ENCODE data around the gene STRIP2. TPM values are rescaled to one million over a fixed set of nuclear protein-coding genes. Genes with fewer than 3 reads are reported as not detected.

Gene STRIP2
- total and polyA plus RNA-seq, 9 of the 15 experiments (the other 6 are each of a cell fraction or from before 2014, with no cell fraction given) = 10.1 to 81.8 (median 42.3) TPM

DNA sequence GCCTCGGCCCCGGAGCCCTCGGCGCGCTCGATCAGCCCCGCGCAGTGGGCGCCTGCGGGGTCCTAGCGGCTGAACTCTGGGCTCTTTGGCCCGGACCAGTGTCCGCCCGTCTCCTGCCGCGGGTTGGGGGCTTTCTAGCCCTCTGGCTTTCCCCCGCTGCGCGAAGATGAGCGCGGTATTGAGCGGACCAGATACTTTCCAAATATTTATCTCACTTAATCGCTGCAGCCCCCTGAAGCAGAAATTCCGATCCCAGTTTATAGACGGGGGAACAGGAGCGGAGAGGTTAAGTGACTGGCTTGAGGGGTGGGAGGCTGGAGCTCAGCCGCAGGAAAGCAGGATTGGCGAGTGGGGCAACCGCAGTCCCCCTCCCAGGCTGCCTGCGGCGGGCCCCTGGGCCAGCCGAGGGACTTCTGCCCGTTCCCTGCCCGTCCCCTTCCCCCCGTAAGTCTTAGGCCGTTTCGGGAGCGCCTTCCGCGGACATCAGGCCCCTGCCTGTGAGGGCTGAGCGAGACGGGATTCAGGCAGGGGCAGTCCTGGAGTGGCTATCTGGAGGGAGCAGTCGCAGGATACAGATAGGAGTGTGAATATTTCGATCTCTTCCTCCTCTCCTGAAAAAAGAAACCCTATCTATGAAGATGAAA, 565 bp downstream of the STRIP2 start (continued):
- TF ChIP-seq ZBED1 (IDR thresholded peaks at IDR 0.05) (no peak), FOXM1 (IDR thresholded peaks at IDR 0.05; ENCODE audit: low read depth) (no peak), FOXM1 (CRISPR knock-in tag; IDR thresholded peaks at IDR 0.05; ENCODE audit: low read depth) (peak; percentile 65; the same call in 1 of the 2 replicates), CHD1 (IDR thresholded peaks at IDR 0.05; ENCODE audit: low read length) (peak; percentile 62), SMARCC2 (IDR thresholded peaks at IDR 0.05; ENCODE audit: low read depth) (peak; percentile 21; the same call in 1 of the 2 replicates), ZFX (CRISPR knock-in tag; IDR thresholded peaks at IDR 0.05) (peak; percentile 75), SIN3B (IDR thresholded peaks at IDR 0.05; ENCODE audit: low read depth) (0 out of 2 replicates have a peak, but pooled peaks have one; percentile 9), RBFOX2 (IDR thresholded peaks at IDR 0.05; ENCODE audit: low read depth, low read length) (peak; percentile 84), ZNF12 (CRISPR knock-in tag; IDR thresholded peaks at IDR 0.05) (peak; percentile 21; the same call in 1 of the 2 replicates), GABPB1 (CRISPR knock-in tag; IDR thresholded peaks at IDR 0.05) (peak; percentile 34), MCM5 (IDR thresholded peaks at IDR 0.05; ENCODE audit: low read depth) (no peak), DDX20 (tag; IDR thresholded peaks at IDR 0.05; ENCODE audit: low read depth) (no peak), ERF (CRISPR knock-in tag; IDR thresholded peaks at IDR 0.05) (no peak), RFX7 (CRISPR knock-in tag; IDR thresholded peaks at IDR 0.05) (0 out of 2 replicates have a peak, but pooled peaks have one; percentile 1), CBFA2T3 (IDR thresholded peaks at IDR 0.05) (peak; percentile 51), HIVEP1 (CRISPR knock-in tag; IDR thresholded peaks at IDR 0.05) (no peak), CBX1 (IDR thresholded peaks at IDR 0.05; ENCODE audit: low read depth) (no peak), TGIF2 (CRISPR knock-in tag; IDR thresholded peaks at IDR 0.05) (0 out of 2 replicates have a peak, but pooled peaks have one; percentile 19), PHF20 (IDR thresholded peaks at IDR 0.05; ENCODE audit: partially characterized antibody) (peak; percentile 1), KDM2B (CRISPR knock-in tag; IDR thresholded peaks at IDR 0.05) (no peak; the same call in 1 of the 2 replicates), CCNT2 (IDR thresholded peaks at IDR 0.05; ENCODE audit: borderline replicate concordance, extremely low read depth, insufficient read length, low read depth, low read length) (peak; percentile 47), ETS2 (tag; IDR thresholded peaks at IDR 0.05; ENCODE audit: borderline replicate concordance, poor library complexity, severe bottlenecking) (no peak)
- TF ChIP-seq, protein P1, sequence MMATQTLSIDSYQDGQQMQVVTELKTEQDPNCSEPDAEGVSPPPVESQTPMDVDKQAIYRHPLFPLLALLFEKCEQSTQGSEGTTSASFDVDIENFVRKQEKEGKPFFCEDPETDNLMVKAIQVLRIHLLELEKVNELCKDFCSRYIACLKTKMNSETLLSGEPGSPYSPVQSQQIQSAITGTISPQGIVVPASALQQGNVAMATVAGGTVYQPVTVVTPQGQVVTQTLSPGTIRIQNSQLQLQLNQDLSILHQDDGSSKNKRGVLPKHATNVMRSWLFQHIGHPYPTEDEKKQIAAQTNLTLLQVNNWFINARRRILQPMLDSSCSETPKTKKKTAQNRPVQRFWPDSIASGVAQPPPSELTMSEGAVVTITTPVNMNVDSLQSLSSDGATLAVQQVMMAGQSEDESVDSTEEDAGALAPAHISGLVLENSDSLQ (IDR thresholded peaks at IDR 0.05) = no peak
- TF ChIP-seq, protein P2, sequence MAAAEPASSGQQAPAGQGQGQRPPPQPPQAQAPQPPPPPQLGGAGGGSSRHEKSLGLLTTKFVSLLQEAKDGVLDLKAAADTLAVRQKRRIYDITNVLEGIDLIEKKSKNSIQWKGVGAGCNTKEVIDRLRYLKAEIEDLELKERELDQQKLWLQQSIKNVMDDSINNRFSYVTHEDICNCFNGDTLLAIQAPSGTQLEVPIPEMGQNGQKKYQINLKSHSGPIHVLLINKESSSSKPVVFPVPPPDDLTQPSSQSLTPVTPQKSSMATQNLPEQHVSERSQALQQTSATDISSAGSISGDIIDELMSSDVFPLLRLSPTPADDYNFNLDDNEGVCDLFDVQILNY (CRISPR knock-in tag; IDR thresholded peaks at IDR 0.05) = peak; percentile 67; the same call in 1 of the 2 replicates
- TF ChIP-seq, protein P3, sequence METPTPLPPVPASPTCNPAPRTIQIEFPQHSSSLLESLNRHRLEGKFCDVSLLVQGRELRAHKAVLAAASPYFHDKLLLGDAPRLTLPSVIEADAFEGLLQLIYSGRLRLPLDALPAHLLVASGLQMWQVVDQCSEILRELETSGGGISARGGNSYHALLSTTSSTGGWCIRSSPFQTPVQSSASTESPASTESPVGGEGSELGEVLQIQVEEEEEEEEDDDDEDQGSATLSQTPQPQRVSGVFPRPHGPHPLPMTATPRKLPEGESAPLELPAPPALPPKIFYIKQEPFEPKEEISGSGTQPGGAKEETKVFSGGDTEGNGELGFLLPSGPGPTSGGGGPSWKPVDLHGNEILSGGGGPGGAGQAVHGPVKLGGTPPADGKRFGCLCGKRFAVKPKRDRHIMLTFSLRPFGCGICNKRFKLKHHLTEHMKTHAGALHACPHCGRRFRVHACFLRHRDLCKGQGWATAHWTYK (CRISPR knock-in tag; IDR thresholded peaks at IDR 0.05) = no peak
- TF ChIP-seq, protein P4, sequence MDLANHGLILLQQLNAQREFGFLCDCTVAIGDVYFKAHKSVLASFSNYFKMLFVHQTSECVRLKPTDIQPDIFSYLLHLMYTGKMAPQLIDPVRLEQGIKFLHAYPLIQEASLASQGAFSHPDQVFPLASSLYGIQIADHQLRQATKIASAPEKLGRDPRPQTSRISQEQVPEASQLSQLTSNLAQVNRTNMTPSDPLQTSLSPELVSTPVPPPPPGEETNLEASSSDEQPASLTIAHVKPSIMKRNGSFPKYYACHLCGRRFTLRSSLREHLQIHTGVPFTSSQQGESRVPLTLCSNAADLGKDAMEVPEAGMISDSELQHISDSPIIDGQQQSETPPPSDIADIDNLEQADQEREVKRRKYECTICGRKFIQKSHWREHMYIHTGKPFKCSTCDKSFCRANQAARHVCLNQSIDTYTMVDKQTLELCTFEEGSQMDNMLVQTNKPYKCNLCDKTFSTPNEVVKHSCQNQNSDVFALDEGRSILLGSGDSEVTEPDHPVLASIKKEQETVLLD (IDR thresholded peaks at IDR 0.05) = no peak

All from K562 (cell line).